A549 (cell line): Measurements from ENCODE around the gene IZUMO4.

ENCODE experiments used
- CEBPB ChIP-seq, 2 experiments: fragments of >200 bp in 1 of 2; sonication (Bioruptor Twin) in 1 of 2; formaldehyde crosslinking in 1 of 2; IDR thresholded peaks; 2 replicates each; pipeline ENCODE4 v1.6.1; 2012 to 2016
- ELK1 ChIP-seq: fragments of 150-350 bp; IDR thresholded peaks from 2 replicates; pipeline ENCODE4 v1.6.1; 2014; ENCODE audit warnings: low read depth, mild to moderate bottlenecking, low read length
- EP300 ChIP-seq, 2 experiments: fragments of >200 bp; sonication (Bioruptor Twin); formaldehyde crosslinking; IDR thresholded peaks; 2 replicates in 1 of 2; 3 replicates in 1 of 2; pipeline ENCODE4 v1.6.1; 2016 to 2017
- ESRRA ChIP-seq: fragments of 150-350 bp; IDR thresholded peaks from 2 replicates; pipeline ENCODE4 v1.6.1; 2014; ENCODE audit warnings: mild to moderate bottlenecking, low read length, borderline replicate concordance
- MAFK ChIP-seq: fragments of 450-650 bp; IDR thresholded peaks from 2 replicates; pipeline ENCODE4 v1.6.1; 2014; ENCODE audit not compliant: partially characterized antibody
- MYC ChIP-seq: IDR thresholded peaks from 2 replicates; pipeline ENCODE4 v1.6.1; 2012; ENCODE audit warnings: mild to moderate bottlenecking, inconsistent platforms, low read length, improper control_type of control experiment, borderline replicate concordance
- POLR2A ChIP-seq: IDR thresholded peaks from 2 replicates; pipeline ENCODE4 v1.6.1; 2012; ENCODE audit warnings: mild to moderate bottlenecking, low read length
- RCOR1 ChIP-seq: fragments of 150-350 bp; IDR thresholded peaks from 2 replicates; pipeline ENCODE4 v1.6.1; 2014; ENCODE audit warnings: antibody characterized with exemption, low read length, low read depth
- SREBF2 ChIP-seq: fragments of 450-650 bp; IDR thresholded peaks from 2 replicates; pipeline ENCODE4 v1.6.1; 2014; ENCODE audit warnings: mild to moderate bottlenecking, moderate library complexity
- ZSCAN20 ChIP-seq: fragments of 250-450 bp; sonication (Bioruptor Pico); IDR thresholded peaks from 2 replicates; pipeline ENCODE4 v1.8.0; 2022; ENCODE audit warnings: mild to moderate bottlenecking, moderate library complexity
- TF ChIP-seq, protein P1 (sequence below): IDR thresholded peaks from 2 replicates; pipeline ENCODE4 v1.6.1; 2012
- TF ChIP-seq, protein P2 (sequence below): IDR thresholded peaks from 2 replicates; pipeline ENCODE4 v1.6.1; 2012; ENCODE audit warnings: low read depth, borderline replicate concordance
- TF ChIP-seq, protein P3 (sequence below): fragments of >200 bp; sonication (Bioruptor Twin); formaldehyde crosslinking; IDR thresholded peaks from 3 replicates; pipeline ENCODE4 v1.5.1; 2016

GRCh38 chr19:2055931-2056836, 40.5 kb upstream of the IZUMO4 start:
- TF ChIP-seq, protein P1, sequence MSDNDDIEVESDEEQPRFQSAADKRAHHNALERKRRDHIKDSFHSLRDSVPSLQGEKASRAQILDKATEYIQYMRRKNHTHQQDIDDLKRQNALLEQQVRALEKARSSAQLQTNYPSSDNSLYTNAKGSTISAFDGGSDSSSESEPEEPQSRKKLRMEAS: 0 out of 2 replicates have a peak, but pooled peaks have one; percentile 26
- TF ChIP-seq POLR2A (peak; percentile 27; the same call in 1 of the 2 replicates), EP300 (IDR thresholded peaks at IDR 0.05) (no peak), SREBF2 (no peak), ELK1 (no peak), RCOR1 (no peak), ESRRA (no peak), CEBPB (IDR thresholded peaks at IDR 0.05) (no peak), ZSCAN20 (no peak), MAFK (no peak), MYC (no peak)
- TF ChIP-seq, protein P2, sequence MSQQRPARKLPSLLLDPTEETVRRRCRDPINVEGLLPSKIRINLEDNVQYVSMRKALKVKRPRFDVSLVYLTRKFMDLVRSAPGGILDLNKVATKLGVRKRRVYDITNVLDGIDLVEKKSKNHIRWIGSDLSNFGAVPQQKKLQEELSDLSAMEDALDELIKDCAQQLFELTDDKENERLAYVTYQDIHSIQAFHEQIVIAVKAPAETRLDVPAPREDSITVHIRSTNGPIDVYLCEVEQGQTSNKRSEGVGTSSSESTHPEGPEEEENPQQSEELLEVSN: no peak
- TF ChIP-seq, protein P3, sequence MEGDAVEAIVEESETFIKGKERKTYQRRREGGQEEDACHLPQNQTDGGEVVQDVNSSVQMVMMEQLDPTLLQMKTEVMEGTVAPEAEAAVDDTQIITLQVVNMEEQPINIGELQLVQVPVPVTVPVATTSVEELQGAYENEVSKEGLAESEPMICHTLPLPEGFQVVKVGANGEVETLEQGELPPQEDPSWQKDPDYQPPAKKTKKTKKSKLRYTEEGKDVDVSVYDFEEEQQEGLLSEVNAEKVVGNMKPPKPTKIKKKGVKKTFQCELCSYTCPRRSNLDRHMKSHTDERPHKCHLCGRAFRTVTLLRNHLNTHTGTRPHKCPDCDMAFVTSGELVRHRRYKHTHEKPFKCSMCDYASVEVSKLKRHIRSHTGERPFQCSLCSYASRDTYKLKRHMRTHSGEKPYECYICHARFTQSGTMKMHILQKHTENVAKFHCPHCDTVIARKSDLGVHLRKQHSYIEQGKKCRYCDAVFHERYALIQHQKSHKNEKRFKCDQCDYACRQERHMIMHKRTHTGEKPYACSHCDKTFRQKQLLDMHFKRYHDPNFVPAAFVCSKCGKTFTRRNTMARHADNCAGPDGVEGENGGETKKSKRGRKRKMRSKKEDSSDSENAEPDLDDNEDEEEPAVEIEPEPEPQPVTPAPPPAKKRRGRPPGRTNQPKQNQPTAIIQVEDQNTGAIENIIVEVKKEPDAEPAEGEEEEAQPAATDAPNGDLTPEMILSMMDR: peak; percentile 13; the same call in 2 of the 3 replicates
